Mesendoderm (in vitro differentiated cells): ENCODE results near the gene CEBPA.

Experiments
- DNase-seq: peaks from one replicate; pipeline ENCODE4 v3.0.0; 2013
- H2AK5ac ChIP-seq: 2 replicates; pipeline ENCODE4 v1.6.1; 2013; ENCODE audit warnings: low read length, inconsistent platforms
- H2BK120ac ChIP-seq: 2 replicates; pipeline ENCODE4 v1.6.1; 2013; ENCODE audit warnings: low read depth, mild to moderate bottlenecking, low read length, moderate library complexity, mixed read lengths
- H2BK15ac ChIP-seq: replicated peaks from 2 replicates; pipeline ENCODE4 v1.6.1; 2013; ENCODE audit warnings: low read depth, mild to moderate bottlenecking, moderate library complexity
- H2BK5ac ChIP-seq: 2 replicates; pipeline ENCODE4 v1.6.1; 2013; ENCODE audit warnings: low read length, inconsistent platforms
- H3K18ac ChIP-seq: 2 replicates; pipeline ENCODE4 v1.6.1; 2013; ENCODE audit warnings: mild to moderate bottlenecking, low read length, mixed read lengths
- H3K23ac ChIP-seq: one replicate; pipeline ENCODE4 v1.6.1; 2013; ENCODE audit warnings: low read length
- H3K27ac ChIP-seq: 2 replicates; pipeline ENCODE4 v1.5.1; 2013; ENCODE audit warnings: low read depth, mild to moderate bottlenecking, inconsistent platforms, low read length, moderate library complexity
- H3K27me3 ChIP-seq: 2 replicates; pipeline ENCODE4 v1.6.1; 2013; ENCODE audit warnings: low read length, control low read depth, mild to moderate bottlenecking, inconsistent platforms; ENCODE audit not compliant: insufficient read depth, poor library complexity
- H3K36me3 ChIP-seq: 2 replicates; pipeline ENCODE4 v1.6.1; 2013; ENCODE audit warnings: low read length, inconsistent platforms; ENCODE audit not compliant: control insufficient read depth, insufficient read depth
- H3K4ac ChIP-seq: one replicate; pipeline ENCODE4 v1.6.1; 2013; ENCODE audit warnings: low read depth, mild to moderate bottlenecking, low read length, moderate library complexity
- H3K4me1 ChIP-seq: 2 replicates; pipeline ENCODE4 v1.6.1; 2013; ENCODE audit warnings: low read depth, low read length, inconsistent platforms; ENCODE audit not compliant: control insufficient read depth
- H3K4me2 ChIP-seq: 2 replicates; pipeline ENCODE4 v1.6.1; 2013; ENCODE audit warnings: low read length
- H3K4me3 ChIP-seq: 2 replicates; pipeline ENCODE4 v1.5.1; 2013; ENCODE audit warnings: mild to moderate bottlenecking, low read length
- H3K56ac ChIP-seq: one replicate; pipeline ENCODE4 v1.6.1; 2013; ENCODE audit warnings: low read length
- H3K79me1 ChIP-seq: 2 replicates; pipeline ENCODE4 v1.6.1; 2013; ENCODE audit warnings: low read length, inconsistent platforms
- H3K79me2 ChIP-seq: 2 replicates; pipeline ENCODE4 v1.6.1; 2013; ENCODE audit warnings: mild to moderate bottlenecking, low read length; ENCODE audit not compliant: control insufficient read depth, insufficient read depth
- H3K9ac ChIP-seq: 2 replicates; pipeline ENCODE4 v1.6.1; 2013; ENCODE audit warnings: low read length, inconsistent platforms
- H4K5ac ChIP-seq: one replicate; pipeline ENCODE4 v1.6.1; 2013; ENCODE audit warnings: low read length
- H4K8ac ChIP-seq: one replicate; pipeline ENCODE4 v1.6.1; 2013; ENCODE audit warnings: low read depth, mild to moderate bottlenecking, control low read depth, low read length, moderate library complexity
- WGBS: extraction: QIAGEN DNeasy Blood & Tissue Kit; methylation state at CpG from one replicate; pipeline ENCODE4 v1.1.7; 2013; ENCODE audit warnings: low lambda C conversion rate, missing lambda C conversion rate; ENCODE audit not compliant: insufficient coverage; ENCODE audit errors: extremely low coverage; 5-methylcytosine and 5-hydroxymethylcytosine counted together

CEBPA gene

GRCh38 chr19:33259539-33259938, 42.8 kb downstream of the CEBPA start:
- Histone ChIP-seq H3K56ac (no peak overlapping the region), H2AK5ac (no peak overlapping the region), H3K4me1 (no peaks in the 10 kb centered on the region), H4K5ac (no peak overlapping the region), H3K79me2 (no peaks in the 10 kb centered on the region), H3K18ac (no peak overlapping the region), H3K23ac (no peak overlapping the region), H2BK120ac (no peak overlapping the region), H3K4ac (no peak overlapping the region), H3K4me3 (no peak overlapping the region), H2BK5ac (no peak overlapping the region), H3K79me1 (no peaks in the 10 kb centered on the region), H3K27ac (no peak overlapping the region), H3K27me3 (no peaks in the 10 kb centered on the region), H3K36me3 (no peaks in the 10 kb centered on the region), H4K8ac (no peak overlapping the region), H3K9ac (no peak overlapping the region), H3K4me2 (no peak overlapping the region), H2BK15ac (no peak overlapping the region)
- WGBS: no CpG with 5 or more reads among the region's 6 CpGs
- DNase-seq: no peak

GRCh38 chr19:33257828-33258227, 44.5 kb downstream of the CEBPA start:
- Histone ChIP-seq H3K79me1 (no peaks in the 10 kb centered on the region), H3K4me2 (no peak overlapping the region), H3K23ac (no peak overlapping the region), H3K79me2 (no peaks in the 10 kb centered on the region), H3K4ac (no peak overlapping the region), H2BK15ac (no peak overlapping the region), H3K4me1 (no peaks in the 10 kb centered on the region), H2AK5ac (no peak overlapping the region), H2BK5ac (no peak overlapping the region), H3K56ac (no peak overlapping the region), H3K18ac (no peak overlapping the region), H2BK120ac (no peak overlapping the region), H3K4me3 (no peak overlapping the region), H4K5ac (no peak overlapping the region), H4K8ac (no peak overlapping the region), H3K36me3 (no peaks in the 10 kb centered on the region), H3K9ac (no peak overlapping the region), H3K27me3 (no peaks in the 10 kb centered on the region), H3K27ac (no peak overlapping the region)
- no CpG with 5 or more reads among the region's 2 CpGs for WGBS
- no peak for DNase-seq

- H3K9ac ChIP-seq: no peak overlapping the region
- H2BK5ac ChIP-seq: no peak overlapping the region
- no peaks in the 10 kb centered on the region for H3K27me3 ChIP-seq
- WGBS: no CpG with 5 or more reads among the region's 7 CpGs
- no peak overlapping the region for H3K4ac ChIP-seq
- H2BK120ac ChIP-seq: no peak overlapping the region
- no peak overlapping the region for H3K18ac ChIP-seq
- H3K4me1 ChIP-seq: no peaks in the 10 kb centered on the region
- no peaks in the 10 kb centered on the region for H3K79me1 ChIP-seq
- H3K56ac ChIP-seq: no peak overlapping the region
- H2BK15ac ChIP-seq: no peak overlapping the region
- H3K4me2 ChIP-seq: no peak overlapping the region
- H2AK5ac ChIP-seq: no peak overlapping the region
- H3K79me2 ChIP-seq: no peaks in the 10 kb centered on the region
- no peak overlapping the region for H3K4me3 ChIP-seq
- H3K36me3 ChIP-seq: no peaks in the 10 kb centered on the region
- H4K5ac ChIP-seq: no peak overlapping the region
- H3K23ac ChIP-seq: no peak overlapping the region
- DNase-seq: no peak
- H3K27ac ChIP-seq: no peak overlapping the region
- no peak overlapping the region for H4K8ac ChIP-seq
These were observed 46.1 kb downstream of the CEBPA start for GRCh38 chr19:33256261-33256660.

GRCh38 chr19:33255781-33256180, 46.6 kb downstream of the CEBPA start:
- Histone ChIP-seq H4K5ac (no peak overlapping the region), H3K56ac (no peak overlapping the region), H3K27ac (no peak overlapping the region), H3K18ac (no peak overlapping the region), H3K9ac (no peak overlapping the region), H4K8ac (no peak overlapping the region), H3K79me1 (no peaks in the 10 kb centered on the region), H3K4me2 (no peak overlapping the region), H2BK5ac (no peak overlapping the region), H3K36me3 (no peaks in the 10 kb centered on the region), H3K27me3 (no peaks in the 10 kb centered on the region), H3K4me3 (no peak overlapping the region), H3K23ac (no peak overlapping the region), H2BK120ac (no peak overlapping the region), H3K79me2 (no peaks in the 10 kb centered on the region), H3K4ac (no peak overlapping the region), H2AK5ac (no peak overlapping the region), H3K4me1 (no peaks in the 10 kb centered on the region), H2BK15ac (no peak overlapping the region)
- WGBS: no CpG with 5 or more reads among the region's 7 CpGs
- no peak for DNase-seq

- no peaks in the 10 kb centered on the region for H3K79me2 ChIP-seq
- no peaks in the 10 kb centered on the region for H3K36me3 ChIP-seq
- H4K8ac ChIP-seq: no peak overlapping the region
- no peak overlapping the region for H3K18ac ChIP-seq
- no CpG with 5 or more reads among the region's 13 CpGs for WGBS
- no peak overlapping the region for H4K5ac ChIP-seq
- no peaks in the 10 kb centered on the region for H3K27me3 ChIP-seq
- H2AK5ac ChIP-seq: no peak overlapping the region
- no peak overlapping the region for H3K4me3 ChIP-seq
- no peaks in the 10 kb centered on the region for H3K79me1 ChIP-seq
- no peak overlapping the region for H2BK120ac ChIP-seq
- no peak overlapping the region for H3K9ac ChIP-seq
- H3K4me2 ChIP-seq: no peak overlapping the region
- no peak overlapping the region for H2BK5ac ChIP-seq
- H3K23ac ChIP-seq: no peak overlapping the region
- H2BK15ac ChIP-seq: no peak overlapping the region
- H3K27ac ChIP-seq: no peak overlapping the region
- DNase-seq: no peak
- H3K4ac ChIP-seq: no peak overlapping the region
- no peak overlapping the region for H3K56ac ChIP-seq
- no peaks in the 10 kb centered on the region for H3K4me1 ChIP-seq
These were observed 48.0 kb downstream of the CEBPA start for GRCh38 chr19:33254245-33254824.

GRCh38 chr19:33252971-33253370, 49.4 kb downstream of the CEBPA start:
- no peaks in the 10 kb centered on the region for H3K79me2 ChIP-seq
- no peak overlapping the region for H4K5ac ChIP-seq
- H3K4ac ChIP-seq: no peak overlapping the region
- DNase-seq: no peak
- no peak overlapping the region for H4K8ac ChIP-seq
- no peaks in the 10 kb centered on the region for H3K36me3 ChIP-seq
- H2BK15ac ChIP-seq: no peak overlapping the region
- no peak overlapping the region for H3K27ac ChIP-seq
- H3K4me1 ChIP-seq: no peaks in the 10 kb centered on the region
- no peak overlapping the region for H2AK5ac ChIP-seq
- H3K4me3 ChIP-seq: no peak overlapping the region
- no peak overlapping the region for H3K4me2 ChIP-seq
- H3K23ac ChIP-seq: no peak overlapping the region
- no peak overlapping the region for H3K56ac ChIP-seq
- no peak overlapping the region for H2BK5ac ChIP-seq
- no peak overlapping the region for H2BK120ac ChIP-seq
- H3K79me1 ChIP-seq: no peaks in the 10 kb centered on the region
- H3K27me3 ChIP-seq: no peaks in the 10 kb centered on the region
- no CpG with 5 or more reads among the region's 8 CpGs for WGBS
- no peak overlapping the region for H3K18ac ChIP-seq
- H3K9ac ChIP-seq: no peak overlapping the region
